Chondrocyte (in vitro differentiated cells): ENCODE results near the gene SNF8. TPM values are rescaled to one million over a fixed set of nuclear protein-coding genes. Genes with fewer than 3 reads are reported as not detected.
"Not testable (repeated sequence)": the region's sequence is repeated elsewhere in the genome, so short reads cannot be mapped to it uniquely, and the experiment has no call there.

Source experiments
- DNase-seq: peaks from one replicate; pipeline ENCODE4 v3.0.0; 2021; ENCODE audit warnings: mixed read lengths, low spot score
- H3K27ac Mint-ChIP-seq: one replicate; pipeline ENCODE4 v1.8.0; 2021; ENCODE audit warnings: mild to moderate bottlenecking, moderate library complexity, mixed read lengths; ENCODE audit not compliant: unreplicated experiment
- H3K27me3 Mint-ChIP-seq: 2 replicates; pipeline ENCODE4 v1.8.0; 2021; ENCODE audit warnings: low read depth, mixed read lengths
- H3K36me3 Mint-ChIP-seq: 2 replicates; pipeline ENCODE4 v1.8.0; 2021; ENCODE audit warnings: low read depth, mixed read lengths
- H3K4me1 Mint-ChIP-seq: 2 replicates; pipeline ENCODE4 v1.8.0; 2021; ENCODE audit warnings: low read depth, mild to moderate bottlenecking, mixed read lengths
- H3K4me3 Mint-ChIP-seq: one replicate; pipeline ENCODE4 v1.8.0; 2021; ENCODE audit warnings: mild to moderate bottlenecking, moderate library complexity, mixed read lengths; ENCODE audit not compliant: unreplicated experiment
- H3K9me3 Mint-ChIP-seq: 2 replicates; pipeline ENCODE4 v1.8.0; 2021; ENCODE audit warnings: low read depth, mixed read lengths
- total RNA-seq: library from RNA; stranded (reverse); gene quantifications from 3 replicates; pipeline ENCODE4 v1.2.1, GENCODE V29; 2021
- TF ChIP-seq, protein P1 (sequence below): fragments of 200-600 bp; sonication (generic); IDR thresholded peaks from 2 replicates; pipeline ENCODE4 v1.5.0; 2021; ENCODE audit warnings: antibody characterized with exemption, mild to moderate bottlenecking, moderate library complexity

SNF8 gene
- total RNA-seq, 1 donor from 2014 or later = 126 TPM

GRCh38 chr17:48952904-48953303 lies 8.3 kb upstream of the SNF8 start:
- no peak for DNase-seq
- Mint-ChIP-seq H3K36me3 (peaks cover under 1% of the 10 kb centered on the region), H3K27me3 (no peaks in the 10 kb centered on the region), H3K9me3 (no peaks in the 10 kb centered on the region), H3K27ac (peak overlapping the region; percentile 72), H3K4me3 (no peak overlapping the region), H3K4me1 (peaks cover 3% of the 10 kb centered on the region)
- TF ChIP-seq, protein P1, sequence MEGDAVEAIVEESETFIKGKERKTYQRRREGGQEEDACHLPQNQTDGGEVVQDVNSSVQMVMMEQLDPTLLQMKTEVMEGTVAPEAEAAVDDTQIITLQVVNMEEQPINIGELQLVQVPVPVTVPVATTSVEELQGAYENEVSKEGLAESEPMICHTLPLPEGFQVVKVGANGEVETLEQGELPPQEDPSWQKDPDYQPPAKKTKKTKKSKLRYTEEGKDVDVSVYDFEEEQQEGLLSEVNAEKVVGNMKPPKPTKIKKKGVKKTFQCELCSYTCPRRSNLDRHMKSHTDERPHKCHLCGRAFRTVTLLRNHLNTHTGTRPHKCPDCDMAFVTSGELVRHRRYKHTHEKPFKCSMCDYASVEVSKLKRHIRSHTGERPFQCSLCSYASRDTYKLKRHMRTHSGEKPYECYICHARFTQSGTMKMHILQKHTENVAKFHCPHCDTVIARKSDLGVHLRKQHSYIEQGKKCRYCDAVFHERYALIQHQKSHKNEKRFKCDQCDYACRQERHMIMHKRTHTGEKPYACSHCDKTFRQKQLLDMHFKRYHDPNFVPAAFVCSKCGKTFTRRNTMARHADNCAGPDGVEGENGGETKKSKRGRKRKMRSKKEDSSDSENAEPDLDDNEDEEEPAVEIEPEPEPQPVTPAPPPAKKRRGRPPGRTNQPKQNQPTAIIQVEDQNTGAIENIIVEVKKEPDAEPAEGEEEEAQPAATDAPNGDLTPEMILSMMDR = no peak

DNA sequence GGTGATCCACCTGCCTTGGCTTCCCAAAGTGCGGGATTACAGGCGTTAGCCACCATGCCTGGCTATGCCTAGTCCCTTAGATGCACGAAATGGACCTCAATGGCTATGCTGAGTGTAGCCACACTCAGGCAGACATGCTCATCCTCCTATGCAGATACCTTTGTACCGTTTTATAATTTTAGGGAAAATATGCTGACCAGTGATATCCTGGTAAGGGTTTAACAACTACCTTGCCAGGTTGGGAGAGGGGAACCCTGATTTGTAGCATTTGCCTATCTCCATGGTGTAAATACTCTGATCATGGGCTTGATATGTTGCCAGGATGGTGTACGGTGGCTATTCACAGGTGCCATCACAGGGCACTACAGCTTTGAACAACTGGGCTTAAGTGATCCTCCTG lies 6.9 kb upstream of the SNF8 start:
- H3K27ac Mint-ChIP-seq = no peak overlapping the region
- H3K4me3 Mint-ChIP-seq = no peak overlapping the region
- H3K27me3 Mint-ChIP-seq = no peaks in the 10 kb centered on the region
- peaks cover 2% of the 10 kb centered on the region for H3K36me3 Mint-ChIP-seq
- peaks cover 3% of the 10 kb centered on the region for H3K4me1 Mint-ChIP-seq
- no peaks in the 10 kb centered on the region for H3K9me3 Mint-ChIP-seq
- TF ChIP-seq, protein P1 = no peak
- DNase-seq = no peak

GRCh38 chr17:48945261-48945651 lies 614 bp upstream of the SNF8 start:
- not testable (repeated sequence) for H3K9me3 Mint-ChIP-seq, DNase-seq, H3K27me3 Mint-ChIP-seq, H3K36me3 Mint-ChIP-seq
- Mint-ChIP-seq H3K4me3 (peak overlapping the region; percentile 99), H3K27ac (peak overlapping the region; percentile 98), H3K4me1 (peaks cover 34% of the 10 kb centered on the region)

- DNase-seq = no peak
- Mint-ChIP-seq H3K27ac (no peak overlapping the region), H3K27me3 (no peaks in the 10 kb centered on the region), H3K4me1 (peaks cover 17% of the 10 kb centered on the region), H3K36me3 (peaks cover 32% of the 10 kb centered on the region), H3K4me3 (no peak overlapping the region), H3K9me3 (no peaks in the 10 kb centered on the region)
- TF ChIP-seq, protein P1 = no peak
Measured at GRCh38 chr17:48933035-48933434, 11.6 kb downstream of the SNF8 start.

DNA sequence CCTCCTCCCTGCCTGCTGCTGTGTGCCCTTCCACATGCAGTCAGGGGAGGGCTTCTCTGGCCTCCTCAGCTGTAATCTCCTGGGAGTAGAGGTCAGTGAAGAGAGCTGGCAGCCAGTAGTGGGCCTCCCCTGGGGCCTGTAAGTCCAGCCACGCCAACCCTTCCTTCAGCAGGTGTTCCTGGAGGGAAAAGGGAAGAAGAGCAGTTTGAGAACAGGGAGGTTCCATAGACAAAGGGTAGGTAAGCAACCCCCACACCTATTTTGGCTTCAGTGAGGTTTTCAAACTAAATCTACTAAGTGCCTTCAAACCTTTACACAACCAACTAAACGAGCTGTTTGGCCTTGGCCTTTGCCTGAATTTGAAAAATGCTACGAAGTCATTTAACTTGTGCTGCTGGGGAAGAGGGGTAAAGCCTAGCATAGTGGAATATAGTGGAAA lies 14.2 kb downstream of the SNF8 start:
- TF ChIP-seq, protein P1 = no peak
- no peak for DNase-seq
- Mint-ChIP-seq H3K4me1 (peaks cover 24% of the 10 kb centered on the region), H3K9me3 (no peaks in the 10 kb centered on the region), H3K36me3 (peaks cover 40% of the 10 kb centered on the region), H3K27me3 (no peaks in the 10 kb centered on the region), H3K27ac (peak overlapping the region; percentile 66), H3K4me3 (no peak overlapping the region)

DNA sequence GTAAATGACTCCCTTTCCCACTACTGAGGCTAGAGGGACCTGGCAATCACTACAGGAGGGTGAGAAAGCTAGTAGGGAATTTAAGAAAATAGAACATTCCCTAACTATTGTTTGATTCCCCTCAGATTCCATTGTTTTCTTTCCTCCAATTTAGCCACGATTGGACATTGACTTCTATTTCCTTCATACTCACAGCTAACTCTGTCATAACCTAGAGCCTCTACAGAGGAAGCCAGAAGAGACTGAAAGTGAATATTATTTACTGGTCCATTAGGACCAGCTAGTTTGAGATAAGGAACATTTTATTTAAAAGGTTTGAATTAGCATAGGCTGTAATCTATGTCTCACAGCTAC lies 14.9 kb downstream of the SNF8 start:
- Mint-ChIP-seq H3K27me3 (no peaks in the 10 kb centered on the region), H3K36me3 (peaks cover 41% of the 10 kb centered on the region), H3K4me3 (no peak overlapping the region), H3K27ac (peak overlapping the region; percentile 66), H3K9me3 (no peaks in the 10 kb centered on the region), H3K4me1 (peaks cover 24% of the 10 kb centered on the region)
- TF ChIP-seq, protein P1 = no peak
- no peak for DNase-seq
